GM12878 (cell line): ENCODE data around the gene LRP1B. TPM values are rescaled to one million over a fixed set of nuclear protein-coding genes. Genes with fewer than 3 reads are reported as not detected.

Experiments
- CBX5 ChIP-seq: sonication (generic); IDR thresholded peaks from 2 replicates; pipeline ENCODE4 v1.6.1; 2016; ENCODE audit warnings: low read depth, moderate library complexity, mild to moderate bottlenecking, inconsistent platforms
- E2F8 ChIP-seq: fragments of 450-650 bp; IDR thresholded peaks from 2 replicates; pipeline ENCODE4 v1.6.1; 2018; ENCODE audit warnings: mild to moderate bottlenecking, low read depth, moderate library complexity; ENCODE audit not compliant: partially characterized antibody
- NFYB ChIP-seq: IDR thresholded peaks from 2 replicates; pipeline ENCODE4 v1.6.1; 2011; ENCODE audit warnings: low read depth, mild to moderate bottlenecking, low read length, improper control_type of control experiment, moderate library complexity; ENCODE audit not compliant: insufficient read depth
- RAD51 ChIP-seq: fragments of 450-650 bp; IDR thresholded peaks from 2 replicates; pipeline ENCODE4 v1.6.1; 2016; ENCODE audit warnings: moderate library complexity, mild to moderate bottlenecking, inconsistent platforms
- RELB ChIP-seq: fragments of 450-650 bp; IDR thresholded peaks from 2 replicates; pipeline ENCODE4 v1.6.1; 2017; ENCODE audit warnings: low read depth, mild to moderate bottlenecking, moderate library complexity
- SIX5 ChIP-seq: IDR thresholded peaks from 2 replicates; pipeline ENCODE4 v1.6.1; 2011; ENCODE audit warnings: mild to moderate bottlenecking, low read depth, low read length, moderate library complexity; ENCODE audit not compliant: severe bottlenecking
- polyA plus RNA-seq, 11 experiments: library from polyadenylated mRNA; depleted of rRNA in 4 of 11; unstranded in 6 of 11; stranded (reverse) in 5 of 11; fragments of >200 nt; fragmentation: Nextera tagmentation in 4 of 11; fragmentation: Illumina TruSeq in 1 of 11; extraction: Ambion mirVana in 4 of 11; extraction: Trizol in 1 of 11; gene quantifications; 1 replicate in 1 of 11; 2 replicates in 10 of 11; pipeline versions ENCODE4 v1.2.1 to v1.2.3, GENCODE V29; 2011 to 2016; ENCODE audit warnings: inconsistent platforms in 2 of 11, missing spikeins in 2 of 11, low read depth in 1 of 11
- total RNA-seq, 4 experiments: library from RNA; depleted of rRNA in 3 of 4; stranded (reverse); fragments of >200 nt in 3 of 4; fragmentation: Illumina TruSeq in 1 of 4; extraction: Trizol in 1 of 4; gene quantifications; 2 replicates each; pipeline versions ENCODE4 v1.2.1 to v1.2.3, GENCODE V29; 2013 to 2021
- TF ChIP-seq, protein P1 (sequence below): IDR thresholded peaks from 2 replicates; pipeline ENCODE4 v1.6.1; 2012; ENCODE audit warnings: improper control_type of control experiment, low read depth, low read length; ENCODE audit not compliant: insufficient replicate concordance

LRP1B gene
- total and polyA plus RNA-seq, 10 of the 15 experiments (the other 5 are each of a cell fraction or from before 2014, with no cell fraction given) = under 0.01 to 0.06 (median 0.03) TPM; not detected in 5

GRCh38 chr2:141598982-141599381 lies 531.8 kb downstream of the LRP1B start (continued):
- TF ChIP-seq E2F8 (no peak), RELB (no peak), SIX5 (no peak), CBX5 (no peak), NFYB (no peak), RAD51 (no peak)
- TF ChIP-seq, protein P1, sequence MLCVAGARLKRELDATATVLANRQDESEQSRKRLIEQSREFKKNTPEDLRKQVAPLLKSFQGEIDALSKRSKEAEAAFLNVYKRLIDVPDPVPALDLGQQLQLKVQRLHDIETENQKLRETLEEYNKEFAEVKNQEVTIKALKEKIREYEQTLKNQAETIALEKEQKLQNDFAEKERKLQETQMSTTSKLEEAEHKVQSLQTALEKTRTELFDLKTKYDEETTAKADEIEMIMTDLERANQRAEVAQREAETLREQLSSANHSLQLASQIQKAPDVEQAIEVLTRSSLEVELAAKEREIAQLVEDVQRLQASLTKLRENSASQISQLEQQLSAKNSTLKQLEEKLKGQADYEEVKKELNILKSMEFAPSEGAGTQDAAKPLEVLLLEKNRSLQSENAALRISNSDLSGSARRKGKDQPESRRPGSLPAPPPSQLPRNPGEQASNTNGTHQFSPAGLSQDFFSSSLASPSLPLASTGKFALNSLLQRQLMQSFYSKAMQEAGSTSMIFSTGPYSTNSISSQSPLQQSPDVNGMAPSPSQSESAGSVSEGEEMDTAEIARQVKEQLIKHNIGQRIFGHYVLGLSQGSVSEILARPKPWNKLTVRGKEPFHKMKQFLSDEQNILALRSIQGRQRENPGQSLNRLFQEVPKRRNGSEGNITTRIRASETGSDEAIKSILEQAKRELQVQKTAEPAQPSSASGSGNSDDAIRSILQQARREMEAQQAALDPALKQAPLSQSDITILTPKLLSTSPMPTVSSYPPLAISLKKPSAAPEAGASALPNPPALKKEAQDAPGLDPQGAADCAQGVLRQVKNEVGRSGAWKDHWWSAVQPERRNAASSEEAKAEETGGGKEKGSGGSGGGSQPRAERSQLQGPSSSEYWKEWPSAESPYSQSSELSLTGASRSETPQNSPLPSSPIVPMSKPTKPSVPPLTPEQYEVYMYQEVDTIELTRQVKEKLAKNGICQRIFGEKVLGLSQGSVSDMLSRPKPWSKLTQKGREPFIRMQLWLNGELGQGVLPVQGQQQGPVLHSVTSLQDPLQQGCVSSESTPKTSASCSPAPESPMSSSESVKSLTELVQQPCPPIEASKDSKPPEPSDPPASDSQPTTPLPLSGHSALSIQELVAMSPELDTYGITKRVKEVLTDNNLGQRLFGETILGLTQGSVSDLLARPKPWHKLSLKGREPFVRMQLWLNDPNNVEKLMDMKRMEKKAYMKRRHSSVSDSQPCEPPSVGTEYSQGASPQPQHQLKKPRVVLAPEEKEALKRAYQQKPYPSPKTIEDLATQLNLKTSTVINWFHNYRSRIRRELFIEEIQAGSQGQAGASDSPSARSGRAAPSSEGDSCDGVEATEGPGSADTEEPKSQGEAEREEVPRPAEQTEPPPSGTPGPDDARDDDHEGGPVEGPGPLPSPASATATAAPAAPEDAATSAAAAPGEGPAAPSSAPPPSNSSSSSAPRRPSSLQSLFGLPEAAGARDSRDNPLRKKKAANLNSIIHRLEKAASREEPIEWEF = no peak
